ENCODE data around the gene ADAD2.

DNA sequence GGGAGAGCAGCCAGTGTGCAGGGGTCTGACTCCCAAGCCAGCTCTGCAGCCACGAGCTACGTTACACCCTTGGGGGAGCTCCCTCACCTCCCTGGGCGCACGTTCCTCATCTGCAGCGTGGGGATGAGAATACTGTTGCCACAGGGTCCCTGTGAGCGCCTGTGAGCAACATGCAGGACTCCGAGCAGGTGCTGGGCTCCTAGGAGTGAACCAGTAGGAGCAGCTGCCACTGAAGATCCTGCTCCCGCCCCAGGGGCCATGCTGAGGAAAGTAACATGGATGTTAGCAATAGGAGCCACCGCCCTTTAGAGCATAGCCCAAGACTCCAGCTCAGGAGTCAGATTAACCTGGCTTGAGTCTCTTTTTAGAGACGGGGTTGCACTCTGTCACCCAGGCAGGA, 29.9 kb upstream of the ADAD2 start:
- TF ChIP-seq, protein P1, sequence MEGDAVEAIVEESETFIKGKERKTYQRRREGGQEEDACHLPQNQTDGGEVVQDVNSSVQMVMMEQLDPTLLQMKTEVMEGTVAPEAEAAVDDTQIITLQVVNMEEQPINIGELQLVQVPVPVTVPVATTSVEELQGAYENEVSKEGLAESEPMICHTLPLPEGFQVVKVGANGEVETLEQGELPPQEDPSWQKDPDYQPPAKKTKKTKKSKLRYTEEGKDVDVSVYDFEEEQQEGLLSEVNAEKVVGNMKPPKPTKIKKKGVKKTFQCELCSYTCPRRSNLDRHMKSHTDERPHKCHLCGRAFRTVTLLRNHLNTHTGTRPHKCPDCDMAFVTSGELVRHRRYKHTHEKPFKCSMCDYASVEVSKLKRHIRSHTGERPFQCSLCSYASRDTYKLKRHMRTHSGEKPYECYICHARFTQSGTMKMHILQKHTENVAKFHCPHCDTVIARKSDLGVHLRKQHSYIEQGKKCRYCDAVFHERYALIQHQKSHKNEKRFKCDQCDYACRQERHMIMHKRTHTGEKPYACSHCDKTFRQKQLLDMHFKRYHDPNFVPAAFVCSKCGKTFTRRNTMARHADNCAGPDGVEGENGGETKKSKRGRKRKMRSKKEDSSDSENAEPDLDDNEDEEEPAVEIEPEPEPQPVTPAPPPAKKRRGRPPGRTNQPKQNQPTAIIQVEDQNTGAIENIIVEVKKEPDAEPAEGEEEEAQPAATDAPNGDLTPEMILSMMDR (IDR thresholded peaks at IDR 0.05) = no peak
- TF ChIP-seq ZFX (IDR thresholded peaks at IDR 0.05; ENCODE audit: borderline replicate concordance) = no peak

Data from 22Rv1 (cell line).